Cardiac fibroblast (primary cell): ENCODE results near the gene CDX4.

Experiments used
- DNase-seq, 2 donors: peaks; one replicate each; pipeline versions ENCODE4 v3.0.0 to v3.0.0-alpha.2; 2010; ENCODE audit warnings: low read depth in 2 of 2
- H3K4me3 ChIP-seq, 2 donors: replicated peaks in 1 of 2; 1 replicate in 1 of 2; 2 replicates in 1 of 2; pipeline ENCODE4 v1.5.1; 2011; ENCODE audit warnings: low read depth in 2 of 2, low read length in 2 of 2, mild to moderate bottlenecking in 2 of 2, moderate library complexity in 1 of 2
- CTCF ChIP-seq: IDR thresholded peaks from one replicate; pipeline ENCODE4 v1.5.1; 2011; ENCODE audit warnings: low read depth, mild to moderate bottlenecking, low read length, inconsistent platforms

CDX4 gene

GRCh38 chrX:73446831-73447230 lies at the start of gene CDX4:
TSS of gene CDX4 (plus strand) at chrX:73447053. CDS start at chrX:73447254, 201 bp downstream.
- no peak for TF ChIP-seq CTCF
- no peak for DNase-seq
- H3K4me3 ChIP-seq, result no peak within 1 kb of the TSS

DNA sequence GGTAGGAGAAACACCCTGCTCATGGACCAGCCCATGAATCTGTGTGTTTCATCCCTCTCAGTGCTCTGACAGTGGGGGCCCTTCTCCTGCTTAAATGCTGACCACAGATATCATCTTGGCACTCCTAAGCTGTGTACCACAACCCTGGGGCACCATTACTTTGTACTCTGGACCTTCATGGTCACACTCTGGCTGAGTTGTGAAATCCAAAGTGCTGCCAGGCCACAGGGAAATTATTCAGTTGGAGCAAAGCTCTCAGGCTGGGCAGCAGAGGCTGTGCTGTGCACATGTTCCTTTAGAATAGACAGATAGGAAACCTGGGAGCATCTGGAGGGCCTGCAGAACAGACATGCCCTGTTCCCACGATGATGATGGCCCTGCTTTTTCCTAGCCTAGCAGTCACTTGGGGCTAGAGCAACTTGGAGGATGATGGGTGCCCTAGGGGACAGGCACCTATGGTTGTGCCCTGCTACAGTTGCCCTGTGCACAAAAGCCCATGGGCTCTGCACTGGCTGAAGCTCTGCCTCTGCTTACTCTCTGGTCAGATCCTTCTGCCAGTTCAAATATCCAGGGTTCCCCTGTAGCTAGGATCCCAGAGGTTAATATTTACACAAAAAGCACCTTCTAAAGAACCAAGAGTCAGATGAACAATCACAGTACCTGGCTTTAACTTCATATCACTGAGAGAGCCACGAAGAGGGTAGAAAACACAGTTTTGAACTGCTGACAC lies 48.5 kb upstream of the CDX4 start:
- no peak for DNase-seq
- no peak overlapping the region for H3K4me3 ChIP-seq
- TF ChIP-seq CTCF, result no peak

DNA sequence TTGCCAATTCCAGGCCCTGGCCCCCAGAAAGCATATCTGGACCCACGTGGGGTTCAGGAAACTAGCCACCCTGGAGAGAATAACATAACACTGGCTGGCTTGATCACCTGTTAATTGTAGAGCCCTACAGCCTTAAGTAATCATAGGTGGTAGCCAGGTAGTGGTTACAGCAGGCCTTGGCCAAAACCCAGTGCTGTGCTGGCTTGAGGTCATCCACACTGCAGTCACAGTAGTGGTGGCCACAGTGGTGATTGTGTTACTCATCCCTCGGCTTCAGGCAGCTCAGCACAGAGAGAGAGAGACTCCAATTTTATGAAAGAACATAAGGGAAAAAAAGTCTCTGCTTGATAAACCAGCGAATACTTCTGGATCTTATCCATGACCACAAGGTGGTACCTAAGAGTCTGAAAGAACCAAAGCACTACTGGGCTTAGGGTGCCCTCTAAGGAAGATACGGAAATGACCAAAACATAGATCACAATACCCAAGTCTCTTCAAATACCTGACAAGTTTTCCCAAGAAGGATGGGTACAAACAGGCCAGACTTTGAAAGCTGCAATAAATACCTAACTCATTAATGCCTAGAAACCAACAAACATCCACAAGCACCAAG lies 46.6 kb upstream of the CDX4 start:
- H3K4me3 ChIP-seq, result no peak overlapping the region
- TF ChIP-seq CTCF, result no peak
- DNase-seq, result no peak

DNA sequence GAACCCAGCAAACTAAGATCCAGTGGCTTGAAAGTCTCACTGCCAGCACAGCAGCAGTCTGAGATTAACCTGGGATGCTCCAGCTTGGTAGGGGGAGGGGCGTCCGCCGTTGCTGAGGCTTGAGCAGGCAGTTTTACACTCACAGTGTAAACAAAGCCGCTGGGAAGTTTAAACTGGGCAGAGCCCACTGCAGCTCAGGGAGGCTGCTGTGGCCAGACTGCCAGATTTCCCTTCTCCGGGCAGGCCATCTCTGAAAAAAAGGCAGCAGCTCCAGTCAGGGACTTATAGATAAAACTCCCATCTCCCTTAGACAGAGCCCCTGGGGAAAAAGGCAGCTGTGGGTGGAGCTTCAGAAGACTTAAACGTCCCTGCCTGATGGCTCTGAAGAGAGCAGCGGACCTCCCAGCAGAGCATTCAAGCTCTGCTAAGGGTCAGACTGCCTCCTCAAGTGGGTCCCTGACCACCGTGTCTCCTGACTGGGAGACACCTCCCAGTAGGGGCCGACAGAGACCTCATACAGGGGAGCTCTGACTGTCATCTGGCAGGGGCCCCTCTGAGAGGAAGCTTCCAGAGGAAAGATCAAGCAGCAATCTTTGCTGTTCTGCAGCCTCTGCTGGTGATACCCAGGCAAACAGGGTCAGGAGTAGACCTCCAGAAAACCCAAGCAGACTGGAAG lies 45.1 kb upstream of the CDX4 start:
- TF ChIP-seq CTCF, result no peak
- H3K4me3 ChIP-seq, result no peak overlapping the region
- no peak for DNase-seq

- no peak overlapping the region for H3K4me3 ChIP-seq
- TF ChIP-seq CTCF, result no peak
- DNase-seq, result no peak
Observed at GRCh38 chrX:73412930-73413329, 33.9 kb upstream of the CDX4 start.

DNA sequence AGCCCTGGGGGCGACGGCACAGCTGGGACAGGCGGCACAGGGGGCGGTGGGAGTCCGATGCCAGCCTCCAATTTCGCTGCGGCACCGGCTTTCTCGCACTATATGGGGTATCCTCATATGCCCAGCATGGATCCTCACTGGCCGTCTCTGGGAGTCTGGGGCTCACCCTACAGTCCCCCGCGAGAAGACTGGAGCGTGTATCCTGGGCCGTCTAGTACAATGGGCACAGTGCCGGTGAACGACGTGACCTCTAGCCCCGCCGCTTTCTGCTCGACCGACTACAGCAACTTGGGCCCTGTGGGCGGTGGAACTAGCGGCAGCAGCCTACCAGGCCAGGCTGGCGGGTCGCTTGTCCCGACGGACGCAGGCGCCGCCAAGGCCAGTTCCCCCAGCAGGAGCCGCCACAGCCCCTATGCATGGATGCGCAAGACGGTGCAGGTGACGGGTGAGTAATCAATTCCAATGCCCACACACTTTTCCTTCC lies 500 bp downstream of the CDX4 start:
- DNase-seq, result no peak
- H3K4me3 ChIP-seq, result no peak overlapping the region
- TF ChIP-seq CTCF, result no peak
